Adipocyte (in vitro differentiated cells): Measurements from ENCODE around the gene ITGB2.

Source experiments
- DNase-seq: peaks from one replicate; pipeline ENCODE4 v3.0.0-alpha.2; 2015; ENCODE audit warnings: low read depth
- H3K27me3 ChIP-seq: replicated peaks from 2 replicates; pipeline ENCODE4 v1.7.0; 2013; ENCODE audit warnings: mild to moderate bottlenecking, low read length, moderate library complexity; ENCODE audit not compliant: control insufficient read depth, insufficient read depth
- H3K36me3 ChIP-seq: 2 replicates; pipeline ENCODE4 v1.7.0; 2013; ENCODE audit warnings: low read length, mild to moderate bottlenecking, moderate library complexity; ENCODE audit not compliant: control insufficient read depth, insufficient read depth, severe bottlenecking
- H3K4me1 ChIP-seq: 2 replicates; pipeline ENCODE4 v1.7.0; 2013; ENCODE audit warnings: mild to moderate bottlenecking, low read length, moderate library complexity; ENCODE audit not compliant: control insufficient read depth, insufficient read depth
- H3K4me3 ChIP-seq: 2 replicates; pipeline ENCODE4 v1.7.0; 2013; ENCODE audit warnings: mild to moderate bottlenecking, low read length, moderate library complexity
- H3K9ac ChIP-seq: 2 replicates; pipeline ENCODE4 v1.7.0; 2013; ENCODE audit warnings: mild to moderate bottlenecking, low read length, moderate library complexity
- H3K9me3 ChIP-seq: 2 replicates; pipeline ENCODE4 v1.7.0; 2013; ENCODE audit warnings: mild to moderate bottlenecking, low read length, moderate library complexity; ENCODE audit not compliant: control insufficient read depth

ITGB2 gene

GRCh38 chr21:44903050-44903685 is 17.5 kb downstream of the ITGB2 start:
- no peak overlapping the region for H3K4me3 ChIP-seq

GRCh38 chr21:44902268-44903049 is 18.2 kb downstream of the ITGB2 start:
- no peaks in the 10 kb centered on the region for H3K4me1 ChIP-seq
- no peaks in the 10 kb centered on the region for H3K36me3 ChIP-seq
- DNase-seq, result no peak
- no peaks in the 10 kb centered on the region for H3K9me3 ChIP-seq
- peaks cover 63% of the 10 kb centered on the region for H3K27me3 ChIP-seq
- no peak overlapping the region for H3K9ac ChIP-seq
- H3K4me3 ChIP-seq, result no peak overlapping the region

More at GRCh38 chr21:44903050-44903685, 17.5 kb downstream of the ITGB2 start:
- peaks cover 56% of the 10 kb centered on the region for H3K27me3 ChIP-seq
- H3K9ac ChIP-seq, result no peak overlapping the region
- H3K36me3 ChIP-seq, result no peaks in the 10 kb centered on the region
- no peak for DNase-seq
- H3K4me1 ChIP-seq, result peaks cover 6% of the 10 kb centered on the region
- no peaks in the 10 kb centered on the region for H3K9me3 ChIP-seq

- no peak for DNase-seq
- Histone ChIP-seq H3K4me3 (no peak overlapping the region), H3K36me3 (no peaks in the 10 kb centered on the region), H3K4me1 (no peaks in the 10 kb centered on the region), H3K27me3 (peaks cover 60% of the 10 kb centered on the region), H3K9ac (no peak overlapping the region), H3K9me3 (no peaks in the 10 kb centered on the region)
These were observed 19.2 kb downstream of the ITGB2 start for GRCh38 chr21:44901391-44902074.

- Histone ChIP-seq H3K27me3 (peaks cover 58% of the 10 kb centered on the region), H3K36me3 (no peaks in the 10 kb centered on the region), H3K9ac (no peak overlapping the region), H3K9me3 (no peaks in the 10 kb centered on the region), H3K4me3 (no peak overlapping the region), H3K4me1 (no peaks in the 10 kb centered on the region)
- no peak for DNase-seq
These were observed 20.0 kb downstream of the ITGB2 start for GRCh38 chr21:44900559-44901251.

- DNase-seq, result no peak
- Histone ChIP-seq H3K4me3 (no peak overlapping the region), H3K4me1 (no peaks in the 10 kb centered on the region), H3K9ac (no peak overlapping the region), H3K9me3 (no peaks in the 10 kb centered on the region), H3K36me3 (no peaks in the 10 kb centered on the region), H3K27me3 (peaks cover 59% of the 10 kb centered on the region)
These were observed 20.7 kb downstream of the ITGB2 start for GRCh38 chr21:44899768-44900558.

GRCh38 chr21:44898851-44899767 is 21.6 kb downstream of the ITGB2 start:
- Histone ChIP-seq H3K9me3 (no peaks in the 10 kb centered on the region), H3K36me3 (no peaks in the 10 kb centered on the region), H3K9ac (no peak overlapping the region), H3K4me3 (no peak overlapping the region), H3K27me3 (peaks cover 65% of the 10 kb centered on the region), H3K4me1 (no peaks in the 10 kb centered on the region)
- no peak for DNase-seq

GRCh38 chr21:44898011-44898488 is 22.6 kb downstream of the ITGB2 start:
- no peak overlapping the region for H3K4me3 ChIP-seq
- no peaks in the 10 kb centered on the region for H3K9me3 ChIP-seq
- peaks cover 62% of the 10 kb centered on the region for H3K27me3 ChIP-seq
- no peaks in the 10 kb centered on the region for H3K36me3 ChIP-seq
- DNase-seq, result no peak
- no peaks in the 10 kb centered on the region for H3K4me1 ChIP-seq
- H3K9ac ChIP-seq, result no peak overlapping the region

- H3K9me3 ChIP-seq, result no peaks in the 10 kb centered on the region
- H3K36me3 ChIP-seq, result no peaks in the 10 kb centered on the region
- peaks cover 62% of the 10 kb centered on the region for H3K27me3 ChIP-seq
- no peak overlapping the region for H3K9ac ChIP-seq
- no peak for DNase-seq
- no peak overlapping the region for H3K4me3 ChIP-seq
- H3K4me1 ChIP-seq, result no peaks in the 10 kb centered on the region
These were observed 23.2 kb downstream of the ITGB2 start for GRCh38 chr21:44897326-44898010.

GRCh38 chr21:44896561-44897286 is 24.0 kb downstream of the ITGB2 start:
- H3K9ac ChIP-seq, result no peak overlapping the region
- H3K27me3 ChIP-seq, result peaks cover 66% of the 10 kb centered on the region
- no peaks in the 10 kb centered on the region for H3K4me1 ChIP-seq
- H3K36me3 ChIP-seq, result no peaks in the 10 kb centered on the region
- no peak for DNase-seq
- H3K9me3 ChIP-seq, result no peaks in the 10 kb centered on the region
- no peak overlapping the region for H3K4me3 ChIP-seq
